Measurements from ENCODE around the gene RAB3GAP1. TPM values are rescaled to one million over a fixed set of nuclear protein-coding genes. Genes with fewer than 3 reads are reported as not detected.

Gene RAB3GAP1
- polyA plus RNA-seq, 4 donors: 15.1 to 42.9 (median 17.0) TPM

DNA sequence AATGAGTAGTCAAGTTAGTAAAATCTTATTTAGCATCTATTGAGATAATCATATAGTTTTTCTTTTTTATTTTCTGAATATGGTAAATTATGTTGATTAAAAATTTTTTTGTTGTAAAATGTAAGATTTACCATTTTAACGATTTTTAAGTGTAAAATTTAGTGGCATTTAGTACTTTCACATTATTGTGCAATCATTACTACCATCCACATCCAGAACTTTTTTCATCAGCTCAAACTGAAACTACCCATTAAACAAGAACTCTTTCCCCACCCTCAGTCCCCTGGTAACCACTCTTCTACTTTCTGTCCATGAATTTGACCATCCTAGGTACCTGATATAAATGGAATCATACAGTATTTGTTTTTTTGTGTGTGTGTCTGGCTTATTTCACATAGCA is 11.1 kb downstream of the RAB3GAP1 start:
- FAIRE-seq: no peak

GRCh38 chr2:135064149-135064548 is 12.1 kb downstream of the RAB3GAP1 start:
- Histone ChIP-seq H3K36me3 (ENCODE audit: control insufficient read depth in 3 of 3, insufficient read depth in 2 of 3, low read depth in 1 of 3, low read length in 3 of 3) (peaks cover 2 to 17% (median 3%) of the 10 kb centered on the region in 3 donors), H3K27me3 (ENCODE audit: control insufficient read depth in 3 of 3, insufficient read depth in 3 of 3, low read length in 3 of 3) (no peaks in the 10 kb centered on the region), H3K4me1 (ENCODE audit: control insufficient read depth in 3 of 3, insufficient read depth in 2 of 3, low read depth in 1 of 3, low read length in 2 of 3) (no peaks in the 10 kb centered on the region), H3K27ac (ENCODE audit: low read depth in 1 of 3, low read length in 2 of 3) (no peak overlapping the region), H3K4me3 (ENCODE audit: low read depth in 1 of 3, low read length in 3 of 3) (no peak overlapping the region), H3K9me3 (ENCODE audit: control insufficient read depth in 2 of 2, insufficient read depth in 1 of 2, low read depth in 1 of 2, low read length in 1 of 2) (no peaks in the 10 kb centered on the region)
- FAIRE-seq (no peak), DNase-seq (no peak)
- 94 to 97% (median 96%) methylated on average over 2 of the region's 2 CpGs for WGBS, 3 donors

More for the DNA sequence above, 11.1 kb downstream of the RAB3GAP1 start:
- Histone ChIP-seq H3K4me1 (ENCODE audit: control insufficient read depth in 3 of 3, insufficient read depth in 2 of 3, low read depth in 1 of 3, low read length in 2 of 3) (no peaks in the 10 kb centered on the region), H3K4me3 (ENCODE audit: low read depth in 1 of 3, low read length in 3 of 3) (no peak overlapping the region), H3K9me3 (ENCODE audit: control insufficient read depth in 2 of 2, insufficient read depth in 1 of 2, low read depth in 1 of 2, low read length in 1 of 2) (no peaks in the 10 kb centered on the region), H3K36me3 (ENCODE audit: control insufficient read depth in 3 of 3, insufficient read depth in 2 of 3, low read depth in 1 of 3, low read length in 3 of 3) (peaks cover 2 to 17% (median 3%) of the 10 kb centered on the region in 3 donors), H3K27ac (ENCODE audit: low read depth in 1 of 3, low read length in 2 of 3) (no peak overlapping the region), H3K27me3 (ENCODE audit: control insufficient read depth in 3 of 3, insufficient read depth in 3 of 3, low read length in 3 of 3) (no peaks in the 10 kb centered on the region)
- WGBS, 3 donors: 89 to 91% (median 91%) methylated on average over 1 of the region's 1 CpG
- DNase-seq: no peak

- no peak for DNase-seq
- FAIRE-seq: no peak
- 77 to 92% (median 91%) methylated on average over 1 of the region's 1 CpG for WGBS, 3 donors
- Histone ChIP-seq H3K9me3 (ENCODE audit: control insufficient read depth in 2 of 2, insufficient read depth in 1 of 2, low read depth in 1 of 2, low read length in 1 of 2) (peaks cover 0 to 13% of the 10 kb centered on the region in 2 donors), H3K27me3 (ENCODE audit: control insufficient read depth in 3 of 3, insufficient read depth in 3 of 3, low read length in 3 of 3) (no peaks in the 10 kb centered on the region), H3K27ac (ENCODE audit: low read depth in 1 of 3, low read length in 2 of 3) (no peak overlapping the region), H3K4me3 (ENCODE audit: low read depth in 1 of 3, low read length in 3 of 3) (no peak overlapping the region), H3K36me3 (ENCODE audit: control insufficient read depth in 3 of 3, insufficient read depth in 2 of 3, low read depth in 1 of 3, low read length in 3 of 3) (peaks cover 0 to 15% (median 0%) of the 10 kb centered on the region in 3 donors), H3K4me1 (ENCODE audit: control insufficient read depth in 3 of 3, insufficient read depth in 2 of 3, low read depth in 1 of 3, low read length in 2 of 3) (no peaks in the 10 kb centered on the region)
Observed at GRCh38 chr2:135066710-135067109, 14.6 kb downstream of the RAB3GAP1 start.

- Histone ChIP-seq H3K4me3 (ENCODE audit: low read depth in 1 of 3, low read length in 3 of 3) (no peak overlapping the region), H3K27me3 (ENCODE audit: control insufficient read depth in 3 of 3, insufficient read depth in 3 of 3, low read length in 3 of 3) (no peaks in the 10 kb centered on the region), H3K36me3 (ENCODE audit: control insufficient read depth in 3 of 3, insufficient read depth in 2 of 3, low read depth in 1 of 3, low read length in 3 of 3) (peaks cover 0 to 17% (median 0%) of the 10 kb centered on the region in 3 donors), H3K4me1 (ENCODE audit: control insufficient read depth in 3 of 3, insufficient read depth in 2 of 3, low read depth in 1 of 3, low read length in 2 of 3) (no peaks in the 10 kb centered on the region), H3K27ac (ENCODE audit: low read depth in 1 of 3, low read length in 2 of 3) (no peak overlapping the region), H3K9me3 (ENCODE audit: control insufficient read depth in 2 of 2, insufficient read depth in 1 of 2, low read depth in 1 of 2, low read length in 1 of 2) (peaks cover 0 to 35% of the 10 kb centered on the region in 2 donors)
- FAIRE-seq (no peak), DNase-seq (no peak)
- 98 to 100% (median 98%) methylated on average over 3 of the region's 3 CpGs for WGBS, 3 donors
Observed at GRCh38 chr2:135072125-135072997, 20.3 kb downstream of the RAB3GAP1 start.

- H3K4me1 ChIP-seq (ENCODE audit: control insufficient read depth in 3 of 3, insufficient read depth in 2 of 3, low read depth in 1 of 3, low read length in 2 of 3): no peaks in the 10 kb centered on the region
- H3K4me3 ChIP-seq (ENCODE audit: low read depth in 1 of 3, low read length in 3 of 3): no peak overlapping the region
- H3K27me3 ChIP-seq (ENCODE audit: control insufficient read depth in 3 of 3, insufficient read depth in 3 of 3, low read length in 3 of 3): no peaks in the 10 kb centered on the region
- peaks cover 0 to 38% of the 10 kb centered on the region in 2 donors for H3K9me3 ChIP-seq (ENCODE audit: control insufficient read depth in 2 of 2, insufficient read depth in 1 of 2, low read depth in 1 of 2, low read length in 1 of 2)
- WGBS, 3 donors: 58 to 77% (median 60%) methylated on average over 3 of the region's 3 CpGs
- peaks cover 0 to 19% (median 0%) of the 10 kb centered on the region in 3 donors for H3K36me3 ChIP-seq (ENCODE audit: control insufficient read depth in 3 of 3, insufficient read depth in 2 of 3, low read depth in 1 of 3, low read length in 3 of 3)
- FAIRE-seq (no peak), DNase-seq (peak in 1 of 2 donors; percentile 37)
- no peak overlapping the region for H3K27ac ChIP-seq (ENCODE audit: low read depth in 1 of 3, low read length in 2 of 3)
Observed at GRCh38 chr2:135074216-135074615, 22.1 kb downstream of the RAB3GAP1 start.

- 96 to 100% (median 99%) methylated on average over 2 of the region's 2 CpGs for WGBS, 3 donors
- FAIRE-seq (no peak), DNase-seq (no peak)
- Histone ChIP-seq H3K27ac (ENCODE audit: low read depth in 1 of 3, low read length in 2 of 3) (no peak overlapping the region), H3K4me1 (ENCODE audit: control insufficient read depth in 3 of 3, insufficient read depth in 2 of 3, low read depth in 1 of 3, low read length in 2 of 3) (no peaks in the 10 kb centered on the region), H3K9me3 (ENCODE audit: control insufficient read depth in 2 of 2, insufficient read depth in 1 of 2, low read depth in 1 of 2, low read length in 1 of 2) (peaks cover 0 to 26% of the 10 kb centered on the region in 2 donors), H3K27me3 (ENCODE audit: control insufficient read depth in 3 of 3, insufficient read depth in 3 of 3, low read length in 3 of 3) (no peaks in the 10 kb centered on the region), H3K4me3 (ENCODE audit: low read depth in 1 of 3, low read length in 3 of 3) (no peak overlapping the region), H3K36me3 (ENCODE audit: control insufficient read depth in 3 of 3, insufficient read depth in 2 of 3, low read depth in 1 of 3, low read length in 3 of 3) (peaks cover 0 to 15% (median 0%) of the 10 kb centered on the region in 3 donors)
Observed at GRCh38 chr2:135076556-135076955, 24.5 kb downstream of the RAB3GAP1 start.

DNA sequence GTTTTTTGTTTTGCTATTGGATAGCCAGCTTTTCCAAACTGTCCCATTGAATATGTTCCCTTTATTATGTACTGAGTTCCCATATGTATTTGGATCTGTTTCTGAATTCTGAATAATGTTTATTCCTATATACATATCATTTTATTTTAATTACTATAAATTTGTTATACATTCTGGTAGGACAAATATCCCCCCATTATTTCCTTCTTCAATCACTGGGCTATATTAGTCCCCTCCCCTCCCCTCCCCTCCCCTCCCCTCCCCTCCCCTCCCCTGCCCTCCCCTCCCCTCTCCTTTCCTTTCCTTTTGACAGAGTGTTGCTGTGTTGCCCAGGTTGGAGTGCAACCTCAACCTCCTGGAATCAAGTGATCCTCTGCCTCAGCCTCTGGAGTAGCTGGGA is 26.3 kb downstream of the RAB3GAP1 start:
- FAIRE-seq (no peak), DNase-seq (no peak)
- Histone ChIP-seq H3K4me1 (ENCODE audit: control insufficient read depth in 3 of 3, insufficient read depth in 2 of 3, low read depth in 1 of 3, low read length in 2 of 3) (no peaks in the 10 kb centered on the region), H3K36me3 (ENCODE audit: control insufficient read depth in 3 of 3, insufficient read depth in 2 of 3, low read depth in 1 of 3, low read length in 3 of 3) (peaks cover 0 to 13% (median 0%) of the 10 kb centered on the region in 3 donors), H3K27me3 (ENCODE audit: control insufficient read depth in 3 of 3, insufficient read depth in 3 of 3, low read length in 3 of 3) (no peaks in the 10 kb centered on the region), H3K9me3 (ENCODE audit: control insufficient read depth in 2 of 2, insufficient read depth in 1 of 2, low read depth in 1 of 2, low read length in 1 of 2) (peaks cover 0 to 18% of the 10 kb centered on the region in 2 donors), H3K4me3 (ENCODE audit: low read depth in 1 of 3, low read length in 3 of 3) (no peak overlapping the region), H3K27ac (ENCODE audit: low read depth in 1 of 3, low read length in 2 of 3) (no peak overlapping the region)

DNA sequence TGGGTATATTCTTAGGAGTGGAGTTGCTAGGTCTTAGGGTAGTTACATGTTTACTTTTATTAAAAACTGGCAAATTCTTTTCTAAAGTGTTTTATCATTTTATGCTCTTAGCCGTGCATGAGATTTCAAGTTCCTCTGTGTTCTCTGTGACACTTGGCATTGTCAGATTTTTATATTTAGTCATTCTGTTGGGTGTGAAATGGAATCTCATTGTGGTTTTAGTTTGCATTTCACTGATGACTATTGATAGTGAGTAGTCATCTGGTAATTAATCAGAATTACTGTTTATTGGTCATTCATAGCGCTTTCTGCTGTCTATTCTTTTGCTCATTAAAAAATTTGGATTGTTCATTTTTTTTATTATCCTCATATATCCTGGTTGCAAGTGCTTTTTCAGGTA is 34.1 kb downstream of the RAB3GAP1 start:
- H3K4me1 ChIP-seq (ENCODE audit: control insufficient read depth in 3 of 3, insufficient read depth in 2 of 3, low read depth in 1 of 3, low read length in 2 of 3): no peaks in the 10 kb centered on the region
- FAIRE-seq: no peak
- peaks cover 0 to 4% (median 0%) of the 10 kb centered on the region in 3 donors for H3K36me3 ChIP-seq (ENCODE audit: control insufficient read depth in 3 of 3, insufficient read depth in 2 of 3, low read depth in 1 of 3, low read length in 3 of 3)
- 90 to 92% (median 92%) methylated on average over 2 of the region's 2 CpGs for WGBS, 3 donors
- peaks cover 0 to 6% of the 10 kb centered on the region in 2 donors for H3K9me3 ChIP-seq (ENCODE audit: control insufficient read depth in 2 of 2, insufficient read depth in 1 of 2, low read depth in 1 of 2, low read length in 1 of 2)
- H3K27ac ChIP-seq (ENCODE audit: low read depth in 1 of 3, low read length in 2 of 3): no peak overlapping the region
- no peak for DNase-seq
- no peaks in the 10 kb centered on the region for H3K27me3 ChIP-seq (ENCODE audit: control insufficient read depth in 3 of 3, insufficient read depth in 3 of 3, low read length in 3 of 3)
- H3K4me3 ChIP-seq (ENCODE audit: low read depth in 1 of 3, low read length in 3 of 3): no peak overlapping the region
